HepG2 (cell line): ENCODE data around the gene RPS6KA2. TPM values are rescaled to one million over a fixed set of nuclear protein-coding genes. Genes with fewer than 3 reads are reported as not detected.

Experiments used
- ATAC-seq: fragments of 200-7000 bp; cut with Tn5 transposase; 3 replicates; pipeline ENCODE4 v1.9.1; 2020; ENCODE audit warnings: mild to moderate bottlenecking, moderate library complexity
- BruUV-seq: library from RNA; stranded (reverse); fragments of 400-500 nt; replicated peaks from 2 replicates; lab custom pipeline; 2021; lab: Mats Ljungman, UMichigan
- CTCF ChIA-PET: fragments of 300-600 bp; formaldehyde crosslinking; extraction: SDS; loops from one replicate; lab custom pipeline; 2021; ENCODE audit warnings: low total read pairs, inconsistent platforms, low intra/inter-chr PET ratio; lab: Yijun Ruan, JAX
- POLR2A ChIA-PET: fragments of 350-600 bp; sonication (Branson Sonifier 250); formaldehyde crosslinking; loops from one replicate; lab custom pipeline; 2020; ENCODE audit warnings: antibody characterized with exemption, inconsistent platforms; lab: Yijun Ruan, JAX
- DNase-seq: peaks from one replicate; pipeline ENCODE4 v3.0.0-alpha.2; 2015; ENCODE audit warnings: low spot score
- FAIRE-seq: peaks from 3 replicates; lab custom pipeline; 2011; peaks lifted over from hg19 to GRCh38; lab: Jason Lieb, UNC
- H2AFZ ChIP-seq: one replicate; pipeline ENCODE4 v1.6.1; 2011; ENCODE audit warnings: low read length, inconsistent platforms
- H3K27ac ChIP-seq: fragments of 300-600 bp; 3 replicates; pipeline ENCODE4 v1.8.0; 2011; ENCODE audit warnings: mixed run types, mild to moderate bottlenecking, mixed read lengths, low read length, inconsistent platforms; ENCODE audit not compliant: insufficient read depth; ENCODE audit errors: extremely low read length
- H3K27me3 ChIP-seq, 2 experiments: fragments of 200-600 bp in 1 of 2; 2 replicates in 1 of 2; 3 replicates in 1 of 2; pipeline versions ENCODE4 v1.6.0 to v1.8.0; 2011; ENCODE audit warnings: low read length in 2 of 2, mild to moderate bottlenecking in 2 of 2, moderate library complexity in 2 of 2, inconsistent platforms in 1 of 2; ENCODE audit not compliant: insufficient read depth in 2 of 2, control insufficient read depth in 1 of 2
- H3K36me3 ChIP-seq, 2 experiments: fragments of 200-600 bp in 1 of 2; replicated peaks in 1 of 2; 2 replicates in 1 of 2; 3 replicates in 1 of 2; pipeline versions ENCODE4 v1.5.1 to v1.8.0; 2011; ENCODE audit warnings: low read length in 2 of 2, inconsistent platforms in 1 of 2; ENCODE audit not compliant: insufficient read depth in 2 of 2, control insufficient read depth in 1 of 2
- H3K4me1 ChIP-seq: 2 replicates; pipeline ENCODE4 v1.5.1; 2012; ENCODE audit warnings: low read length, inconsistent platforms; ENCODE audit not compliant: insufficient read depth
- H3K4me2 ChIP-seq: 2 replicates; pipeline ENCODE4 v1.6.0; 2011; ENCODE audit warnings: low read depth, low read length, inconsistent platforms
- H3K4me3 ChIP-seq, 3 experiments: fragments of 200-600 bp in 1 of 3; sonication (generic), shearing (Covaris generic) in 1 of 3; replicated peaks in 1 of 3; 2 replicates each; pipeline ENCODE4 v1.5.1; 2011 to 2016; ENCODE audit warnings: low read length in 3 of 3, inconsistent platforms in 2 of 3, low read depth in 2 of 3, mild to moderate bottlenecking in 2 of 3, control low read depth in 1 of 3, mixed read lengths in 1 of 3; ENCODE audit not compliant: insufficient read depth in 1 of 3
- H3K79me2 ChIP-seq: one replicate; pipeline ENCODE4 v1.6.1; 2011; ENCODE audit warnings: low read length, inconsistent platforms; ENCODE audit not compliant: insufficient read depth
- H3K9ac ChIP-seq: 2 replicates; pipeline ENCODE4 v1.6.0; 2011; ENCODE audit warnings: mild to moderate bottlenecking, low read depth, low read length, inconsistent platforms; ENCODE audit not compliant: insufficient read depth
- H3K9me3 ChIP-seq: 2 replicates; pipeline ENCODE4 v1.5.1; 2012; ENCODE audit warnings: mild to moderate bottlenecking, low read length
- H4K20me1 ChIP-seq: 2 replicates; pipeline ENCODE4 v1.6.0; 2011; ENCODE audit warnings: inconsistent platforms, mild to moderate bottlenecking, low read length, moderate library complexity; ENCODE audit not compliant: insufficient read depth
- FOXP1 ChIP-seq, 2 experiments: fragments of 450-650 bp in 1 of 2; IDR thresholded peaks; 2 replicates each; pipeline ENCODE4 v1.6.1; 2017 to 2018; ENCODE audit warnings: antibody characterized with exemption in 1 of 2
- FOXP4 ChIP-seq: sonication (generic); formaldehyde crosslinking; IDR thresholded peaks from 2 replicates; pipeline ENCODE4 v1.4.0; 2020; ENCODE audit warnings: missing genetic modification reagents
- HES4 ChIP-seq: sonication (generic); formaldehyde crosslinking; IDR thresholded peaks from 2 replicates; pipeline ENCODE4 v1.9.0; 2021; ENCODE audit warnings: mild to moderate bottlenecking, missing genetic modification reagents, borderline replicate concordance
- MLLT10 ChIP-seq: sonication (generic); formaldehyde crosslinking; IDR thresholded peaks from 2 replicates; pipeline ENCODE4 v1.4.0; 2020; ENCODE audit warnings: missing genetic modification reagents
- NPAS2 ChIP-seq: sonication (generic); formaldehyde crosslinking; IDR thresholded peaks from 2 replicates; pipeline ENCODE4 v1.8.0; 2022; ENCODE audit warnings: mild to moderate bottlenecking, missing genetic modification reagents, borderline replicate concordance
- SSRP1 ChIP-seq: IDR thresholded peaks from 2 replicates; pipeline ENCODE4 v1.6.1; 2016; ENCODE audit warnings: control low read depth
- THYN1 ChIP-seq: sonication (generic); formaldehyde crosslinking; IDR thresholded peaks from 2 replicates; pipeline ENCODE4 v1.8.1; 2023; ENCODE audit warnings: low read depth, mild to moderate bottlenecking, moderate library complexity, missing genetic modification reagents, borderline replicate concordance
- TRAFD1 ChIP-seq: sonication (generic); formaldehyde crosslinking; IDR thresholded peaks from 2 replicates; pipeline ENCODE4 v1.5.1; 2020; ENCODE audit warnings: missing genetic modification reagents, mild to moderate bottlenecking, borderline replicate concordance
- ZNF34 ChIP-seq: sonication (generic); formaldehyde crosslinking; IDR thresholded peaks from 2 replicates; pipeline ENCODE4 v1.4.0; 2020; ENCODE audit warnings: mild to moderate bottlenecking, missing genetic modification reagents, borderline replicate concordance
- ZNF460 ChIP-seq: sonication (generic); formaldehyde crosslinking; IDR thresholded peaks from 2 replicates; pipeline ENCODE4 v1.5.1; 2020; ENCODE audit warnings: missing genetic modification reagents, mild to moderate bottlenecking, borderline replicate concordance
- ZNF510 ChIP-seq: sonication (generic); formaldehyde crosslinking; IDR thresholded peaks from 2 replicates; pipeline ENCODE4 v1.4.0; 2020; ENCODE audit warnings: low read depth, mild to moderate bottlenecking, missing genetic modification reagents
- ZNF552 ChIP-seq: sonication (generic); formaldehyde crosslinking; IDR thresholded peaks from 2 replicates; pipeline ENCODE4 v1.9.0; 2022; ENCODE audit warnings: missing genetic modification reagents, mild to moderate bottlenecking, borderline replicate concordance
- ZNF766 ChIP-seq: sonication (generic); formaldehyde crosslinking; IDR thresholded peaks from 2 replicates; pipeline ENCODE4 v1.5.0; 2020; ENCODE audit warnings: missing genetic modification reagents, borderline replicate concordance
- ZNF768 ChIP-seq: sonication (generic); formaldehyde crosslinking; IDR thresholded peaks from 2 replicates; pipeline ENCODE4 v1.4.0; 2020; ENCODE audit warnings: missing genetic modification reagents
- WGBS: methylation state at CpG from one replicate; pipeline ENCODE4 v1.1.6; 2017; ENCODE audit warnings: low lambda C conversion rate; 5-methylcytosine and 5-hydroxymethylcytosine counted together
- in situ Hi-C: cut with HindIII; loops from 2 replicates; pipeline ENCODE4 v1.10.0; 2017; ENCODE audit warnings: low pct_unique_long_range_greater_than_20kb; ENCODE audit not compliant: extremely low pct_ligation_motif_present
- intact Hi-C: fragments of 100-400 bp; cut with micrococcal nuclease; formaldehyde crosslinking; loops from one replicate; pipeline ENCODE4 v1.10.0; 2022; ENCODE audit not compliant: unreplicated experiment
- polyA plus RNA-seq, 8 experiments: library from polyadenylated mRNA; depleted of rRNA in 3 of 8; stranded (reverse) in 7 of 8; unstranded in 1 of 8; fragments of >200 nt; fragmentation: Illumina TruSeq in 4 of 8; extraction: Trizol in 4 of 8; gene quantifications; 2 replicates each; pipeline versions ENCODE4 v1.2.1 to v1.2.3, GENCODE V29; 2011 to 2016; ENCODE audit warnings: low read depth in 4 of 8, missing spikeins in 1 of 8, mixed read lengths in 1 of 8; ENCODE audit not compliant: insufficient read depth in 1 of 8
- total RNA-seq, 5 experiments: library from RNA; depleted of rRNA; stranded (reverse); fragments of >200 nt; fragmentation: Illumina TruSeq; extraction: Trizol; gene quantifications; 2 replicates each; pipeline ENCODE4 v1.2.3, GENCODE V29; 2016; ENCODE audit warnings: low read depth in 1 of 5
- TF ChIP-seq, protein P1 (sequence below): sonication (generic); formaldehyde crosslinking; conservative IDR thresholded peaks from 2 replicates; pipeline ENCODE4 v1.8.0; 2022; ENCODE audit warnings: low read depth, missing genetic modification reagents

RPS6KA2 gene
- total and polyA plus RNA-seq, 2 of the 13 experiments (the other 11 are each of a cell fraction or from before 2014, with no cell fraction given) = 0.22 to 0.38 TPM

GRCh38 chr6:166556336-166556735 is 70.7 kb downstream of the RPS6KA2 start:
- in situ Hi-C loops (no loop called here), intact Hi-C loops (no loop called here)
- Histone ChIP-seq H3K4me3 (no peak overlapping the region), H3K36me3 (no peaks in the 10 kb centered on the region), H3K4me1 (no peaks in the 10 kb centered on the region), H3K9ac (no peak overlapping the region), H3K27me3 (peaks cover 6 to 77% of the 10 kb centered on the region in 2 experiments; a peak in 3 of 5 replicates), H3K79me2 (no peaks in the 10 kb centered on the region), H3K4me2 (no peak overlapping the region), H4K20me1 (no peaks in the 10 kb centered on the region), H3K27ac (no peak overlapping the region), H3K9me3 (no peaks in the 10 kb centered on the region), H2AFZ (no peak overlapping the region)
- BruUV-seq = no TSS peak
- FAIRE-seq = no peak
- ChIA-PET CTCF (no interaction called here), POLR2A (no interaction called here)
- no peak for DNase-seq
- no peak for ATAC-seq
- TF ChIP-seq THYN1 (CRISPR knock-in tag) = no peak
- TF ChIP-seq ZNF552 = no peak
- no peak for TF ChIP-seq MLLT10
- TF ChIP-seq TRAFD1 = no peak
- no peak for TF ChIP-seq ZNF766 (CRISPR knock-in tag)
- TF ChIP-seq FOXP1 (IDR thresholded peaks at IDR 0.05) = no peak
- no peak for TF ChIP-seq FOXP1 (CRISPR knock-in tag; IDR thresholded peaks at IDR 0.05)

- H3K9me3 ChIP-seq = no peaks in the 10 kb centered on the region
- ChIA-PET CTCF (no interaction called here), POLR2A (no interaction called here)
- no peaks in the 10 kb centered on the region for H3K36me3 ChIP-seq
- in situ Hi-C loops (no loop called here), intact Hi-C loops (no loop called here)
- WGBS = 8% methylated on average over 6 of the region's 6 CpGs
- no peaks in the 10 kb centered on the region for H3K4me1 ChIP-seq
- no peaks in the 10 kb centered on the region for H3K79me2 ChIP-seq
- H3K27me3 ChIP-seq = peaks cover 5 to 69% of the 10 kb centered on the region in 2 experiments; a peak in 3 of 5 replicates
- no peak for ATAC-seq
- H3K27ac ChIP-seq = no peak overlapping the region
- H4K20me1 ChIP-seq = no peaks in the 10 kb centered on the region
- H2AFZ ChIP-seq = no peak overlapping the region
- no TSS peak for BruUV-seq
- no peak for DNase-seq
- no peak overlapping the region for H3K9ac ChIP-seq
- no peak overlapping the region for H3K4me2 ChIP-seq
- FAIRE-seq = no peak
- H3K4me3 ChIP-seq = no peak overlapping the region
- TF ChIP-seq ZNF460 (CRISPR knock-in tag) (no peak), ZNF34 (CRISPR knock-in tag) (no peak), HES4 (CRISPR knock-in tag) (no peak), ZNF510 (CRISPR knock-in tag) (no peak), SSRP1 (no peak), NPAS2 (CRISPR knock-in tag) (no peak), ZNF768 (no peak), FOXP4 (CRISPR knock-in tag) (no peak)
- TF ChIP-seq, protein P1, sequence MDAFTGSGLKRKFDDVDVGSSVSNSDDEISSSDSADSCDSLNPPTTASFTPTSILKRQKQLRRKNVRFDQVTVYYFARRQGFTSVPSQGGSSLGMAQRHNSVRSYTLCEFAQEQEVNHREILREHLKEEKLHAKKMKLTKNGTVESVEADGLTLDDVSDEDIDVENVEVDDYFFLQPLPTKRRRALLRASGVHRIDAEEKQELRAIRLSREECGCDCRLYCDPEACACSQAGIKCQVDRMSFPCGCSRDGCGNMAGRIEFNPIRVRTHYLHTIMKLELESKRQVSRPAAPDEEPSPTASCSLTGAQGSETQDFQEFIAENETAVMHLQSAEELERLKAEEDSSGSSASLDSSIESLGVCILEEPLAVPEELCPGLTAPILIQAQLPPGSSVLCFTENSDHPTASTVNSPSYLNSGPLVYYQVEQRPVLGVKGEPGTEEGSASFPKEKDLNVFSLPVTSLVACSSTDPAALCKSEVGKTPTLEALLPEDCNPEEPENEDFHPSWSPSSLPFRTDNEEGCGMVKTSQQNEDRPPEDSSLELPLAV (CRISPR knock-in tag) = no peak
Measured at GRCh38 chr6:166555086-166555485, 72.0 kb downstream of the RPS6KA2 start.
